GM12873 (cell line): Measurements from ENCODE around the gene FHIT.

Experiments used
- CTCF ChIP-seq: IDR thresholded peaks from 2 replicates; pipeline ENCODE4 v1.5.1; 2012; ENCODE audit warnings: low read depth, mild to moderate bottlenecking, moderate library complexity, low read length, control low read depth; ENCODE audit not compliant: insufficient read depth; ENCODE audit errors: missing control alignments

The FHIT gene

GRCh38 chr3:60657972-60658371 lies 593.3 kb downstream of the FHIT start:
- TF ChIP-seq CTCF = no peak

GRCh38 chr3:60652829-60653228 lies 598.4 kb downstream of the FHIT start:
- no peak for TF ChIP-seq CTCF

GRCh38 chr3:60651799-60652198 lies 599.5 kb downstream of the FHIT start:
- no peak for TF ChIP-seq CTCF

- TF ChIP-seq CTCF = no peak
These were observed 601.1 kb downstream of the FHIT start for GRCh38 chr3:60650171-60650570.

GRCh38 chr3:60645801-60646200 lies 605.5 kb downstream of the FHIT start:
- no peak for TF ChIP-seq CTCF

GRCh38 chr3:60643831-60644230 lies 607.4 kb downstream of the FHIT start:
- no peak for TF ChIP-seq CTCF

GRCh38 chr3:60641354-60641753 lies 609.9 kb downstream of the FHIT start:
- TF ChIP-seq CTCF = no peak
